NAMALWA (cell line): ENCODE results near the gene CCSER1.
"Not testable (repeated sequence)": the region's sequence is repeated elsewhere in the genome, so short reads cannot be mapped to it uniquely, and the experiment has no call there.

Source experiments
- DNase-seq: peaks from one replicate; pipeline ENCODE4 v3.0.0-alpha.2; 2015; ENCODE audit warnings: low spot score

The CCSER1 gene

GRCh38 chr4:91064157-91064853 is 937.1 kb downstream of the CCSER1 start:
- no peak for DNase-seq

DNA sequence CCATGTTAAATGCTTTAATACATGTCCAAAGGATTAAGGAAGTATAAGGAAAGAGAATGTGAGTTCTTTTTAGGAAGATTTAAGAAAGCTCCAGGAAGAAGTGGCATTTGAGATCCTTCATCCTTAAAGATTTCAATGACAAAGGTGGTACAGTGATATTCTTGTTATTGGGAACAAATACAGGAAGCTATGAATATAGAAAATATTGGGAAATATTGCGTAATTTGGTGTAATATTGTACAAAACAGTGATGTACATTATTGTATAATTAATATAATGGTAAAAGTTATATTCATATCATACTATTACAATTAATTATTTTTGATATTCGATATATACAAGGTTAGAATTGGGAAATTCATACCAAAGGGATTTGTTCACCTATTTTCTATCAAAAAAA is 937.9 kb downstream of the CCSER1 start:
- no peak for DNase-seq

DNA sequence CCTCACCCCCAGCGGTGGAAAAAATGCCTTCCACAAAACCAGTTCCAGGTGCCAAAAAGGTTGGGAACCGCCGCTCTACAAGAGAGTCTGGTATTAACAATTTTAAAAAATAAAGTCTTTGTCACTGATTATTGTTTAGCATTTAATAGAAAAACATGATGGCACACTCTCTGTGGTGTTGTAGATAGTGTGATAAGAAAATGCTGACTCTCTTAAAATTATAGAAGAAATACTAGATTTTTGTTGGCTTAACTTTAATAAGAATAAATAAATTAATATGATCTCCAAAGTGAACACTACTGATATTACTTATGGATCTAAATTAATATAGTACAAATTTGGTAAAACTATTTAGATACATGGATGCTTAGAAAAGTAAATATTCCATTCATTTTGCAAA is 943.5 kb downstream of the CCSER1 start:
- no peak for DNase-seq

GRCh38 chr4:91076147-91076546 is 949.0 kb downstream of the CCSER1 start:
- DNase-seq: no peak

GRCh38 chr4:91085961-91086360 is 958.8 kb downstream of the CCSER1 start:
- no peak for DNase-seq

GRCh38 chr4:91087743-91088142 is 960.5 kb downstream of the CCSER1 start:
- DNase-seq: no peak

GRCh38 chr4:91089178-91089577 is 962.0 kb downstream of the CCSER1 start:
- DNase-seq: no peak

GRCh38 chr4:91092398-91092980 is 965.3 kb downstream of the CCSER1 start:
- no peak for DNase-seq

- DNase-seq: not testable (repeated sequence)
Measured at GRCh38 chr4:91094220-91094619, 967.0 kb downstream of the CCSER1 start.

- no peak for DNase-seq
Measured at GRCh38 chr4:91099666-91100065, 972.5 kb downstream of the CCSER1 start.

DNA sequence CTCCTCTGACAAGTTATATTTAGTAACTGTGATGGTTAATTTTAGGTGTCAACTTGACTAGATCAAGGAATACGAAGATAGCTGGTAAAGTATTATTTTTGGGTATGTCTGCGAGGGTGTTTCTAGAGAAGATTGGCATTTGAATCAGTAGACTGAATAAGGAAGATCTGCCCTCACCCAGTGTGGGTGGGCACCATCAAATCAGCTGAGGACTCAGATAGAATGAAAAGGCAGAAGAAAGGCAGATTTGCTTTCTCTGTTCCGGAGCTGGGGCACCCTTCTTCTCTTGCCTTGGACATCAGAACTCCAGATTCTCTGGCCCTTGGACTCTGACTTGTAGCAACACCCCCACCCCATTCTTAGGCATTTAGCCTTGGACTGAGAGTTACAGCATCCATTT is 981.6 kb downstream of the CCSER1 start:
- DNase-seq: no peak

GRCh38 chr4:91111556-91111955 is 984.4 kb downstream of the CCSER1 start:
- DNase-seq: no peak

GRCh38 chr4:91113130-91113706 is 986.0 kb downstream of the CCSER1 start:
- peak; percentile 50 for DNase-seq

- no peak for DNase-seq
Measured at GRCh38 chr4:91114386-91114785, 987.2 kb downstream of the CCSER1 start.

DNA sequence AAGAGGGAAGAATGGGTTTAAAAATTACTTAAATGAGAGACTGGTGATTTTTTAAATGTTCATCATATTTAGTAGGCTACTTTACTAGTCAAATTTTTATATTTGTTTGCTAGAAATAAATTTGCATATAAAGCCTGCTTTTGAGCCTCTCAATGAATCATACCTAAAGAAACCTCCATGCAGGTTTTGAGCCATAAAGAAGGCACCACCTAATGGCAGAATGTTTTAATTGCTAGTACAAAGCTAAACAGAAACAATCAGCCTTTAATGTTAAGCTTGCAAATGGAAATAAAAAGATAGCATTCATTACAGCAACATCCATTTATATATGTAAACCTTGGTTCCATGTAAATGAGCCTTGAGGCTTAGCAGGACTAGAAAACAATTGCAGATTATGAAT is 989.7 kb downstream of the CCSER1 start:
- DNase-seq: peak; percentile 27

- DNase-seq: no peak
Measured at GRCh38 chr4:91118597-91118996, 991.4 kb downstream of the CCSER1 start.

GRCh38 chr4:91123742-91124141 is 996.5 kb downstream of the CCSER1 start:
- no peak for DNase-seq

DNA sequence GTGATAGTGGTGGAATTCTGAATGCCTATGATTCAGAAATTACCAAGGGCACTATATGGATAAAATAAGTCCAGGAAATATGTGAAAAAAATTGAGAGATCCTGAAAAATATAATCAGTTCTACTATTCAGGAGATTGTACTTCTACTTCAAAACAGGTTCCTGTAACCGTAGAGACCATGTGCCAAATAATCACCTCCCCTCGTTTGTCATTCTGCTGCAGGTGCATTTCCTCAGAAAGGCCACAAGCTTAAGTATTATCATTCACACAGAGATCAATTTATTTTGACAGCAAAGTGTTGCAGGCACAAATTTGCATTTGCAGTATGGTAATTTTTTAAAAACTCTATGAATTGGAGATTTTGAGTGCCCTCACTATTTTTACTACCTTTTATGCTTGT is 1000.0 kb downstream of the CCSER1 start:
- DNase-seq: no peak

DNA sequence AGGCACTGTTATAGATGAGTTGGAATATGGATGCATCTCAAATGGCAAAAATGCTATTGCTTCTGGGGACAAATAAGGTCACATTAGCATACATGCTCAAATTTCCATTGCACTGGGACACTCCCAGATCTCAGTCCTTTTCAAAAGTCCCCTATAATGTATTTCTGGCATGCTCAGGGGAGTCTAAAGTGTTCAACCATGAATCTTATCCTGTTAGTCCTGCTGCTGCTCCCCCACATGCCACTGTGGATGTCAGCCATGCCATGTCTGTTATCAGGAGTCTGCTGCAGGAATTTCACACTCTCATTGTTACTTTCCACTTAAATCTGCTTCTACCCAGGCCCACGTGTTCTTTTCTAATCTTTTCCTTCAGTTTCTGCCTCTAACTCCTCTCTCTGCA is 1000.6 kb downstream of the CCSER1 start:
- DNase-seq: no peak

DNA sequence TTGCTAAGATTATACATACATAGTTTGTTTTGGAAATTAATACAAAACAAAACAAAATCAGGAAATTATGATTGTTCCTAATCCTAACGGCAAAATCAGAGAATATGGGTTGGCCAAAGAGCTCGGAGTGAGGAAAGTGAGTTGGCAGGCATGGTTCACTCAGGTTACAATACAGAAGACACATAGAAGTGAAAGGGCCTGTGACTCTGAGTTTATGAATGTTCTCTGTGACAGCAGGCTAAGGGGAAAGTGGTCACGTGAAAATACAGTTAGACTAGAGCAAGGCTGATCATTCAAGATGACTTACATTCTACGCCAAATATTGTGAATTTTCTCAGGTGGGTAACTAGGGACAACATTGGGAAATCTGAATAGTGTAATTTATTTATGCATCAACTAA is 1001.3 kb downstream of the CCSER1 start:
- DNase-seq: no peak

- DNase-seq: no peak
Measured at GRCh38 chr4:91147067-91147466, 1019.9 kb downstream of the CCSER1 start.

DNA sequence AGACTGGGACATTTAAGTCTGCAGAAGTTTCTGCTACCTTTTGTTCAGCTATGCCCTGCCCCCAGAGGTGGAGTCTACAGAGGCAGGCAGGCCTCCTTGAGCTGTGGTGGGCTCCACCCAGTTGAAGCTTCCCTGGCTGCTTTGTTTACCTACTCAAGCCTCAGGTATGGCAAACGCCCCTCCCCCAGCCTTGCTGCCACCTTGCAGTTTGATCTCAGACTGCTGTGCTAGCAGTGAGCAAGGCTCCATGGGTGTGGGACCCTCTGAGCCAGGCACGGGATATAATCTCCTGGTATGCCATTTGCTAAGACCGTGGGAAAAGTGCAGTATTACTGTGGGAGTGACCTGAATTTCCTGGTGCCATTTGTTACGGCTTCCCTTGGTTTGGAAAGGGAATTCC is 1026.8 kb downstream of the CCSER1 start:
- not testable (repeated sequence) for DNase-seq

DNA sequence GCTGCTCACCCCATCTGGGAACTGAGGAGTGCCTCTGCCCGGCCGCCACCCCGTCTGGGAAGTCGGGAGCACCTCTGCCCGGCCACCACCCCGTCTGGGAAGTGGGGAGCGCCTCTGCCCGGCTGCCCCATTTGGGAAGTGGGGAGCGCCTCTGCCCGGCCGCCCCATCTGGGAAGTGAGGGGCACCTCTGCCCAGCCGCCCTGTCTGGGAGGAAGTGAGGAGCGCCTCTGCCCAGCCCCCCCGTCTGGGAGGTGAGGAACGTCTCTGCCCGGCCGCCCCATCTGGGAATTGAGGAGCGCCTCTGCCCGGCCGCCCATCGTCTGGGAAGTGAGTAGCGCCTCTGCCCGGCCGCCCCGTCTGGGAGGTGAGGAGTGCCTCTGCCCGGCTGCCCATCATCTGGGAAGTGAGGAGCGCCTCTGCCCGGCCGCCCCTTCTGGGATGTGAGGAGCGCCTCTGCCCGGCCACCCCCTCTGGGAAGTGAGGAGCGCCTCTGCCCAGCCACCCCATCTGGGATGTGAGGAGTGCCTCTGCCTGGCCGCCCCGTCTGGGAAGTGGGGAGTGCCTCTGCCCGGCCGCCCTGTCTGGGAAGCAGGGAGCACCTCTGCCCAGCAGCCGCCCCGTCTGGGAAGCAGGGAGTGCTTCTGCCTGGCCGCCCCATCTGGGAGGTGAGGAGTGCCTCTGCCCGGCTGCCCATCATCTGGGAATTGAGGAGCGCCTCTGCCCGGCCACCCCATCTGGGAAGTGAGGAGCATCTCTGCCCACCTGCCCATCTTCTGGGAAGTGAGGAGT is 1040.9 kb downstream of the CCSER1 start:
- DNase-seq: not testable (repeated sequence)
